SK-N-SH (cell line): ENCODE data around the gene TOM1L1. TPM values are rescaled to one million over a fixed set of nuclear protein-coding genes. Genes with fewer than 3 reads are reported as not detected.

ENCODE experiments used
- CTCF ChIA-PET: fragments of 300-600, 350-600 bp; formaldehyde crosslinking; extraction: SDS; loops from one replicate; lab custom pipeline; 2021; lab: Yijun Ruan, JAX
- POLR2A ChIA-PET: fragments of 350-600 bp; sonication (Branson Sonifier 250); formaldehyde crosslinking; extraction: SDS; loops from one replicate; lab custom pipeline; 2020; ENCODE audit warnings: antibody characterized with exemption, inconsistent platforms; lab: Yijun Ruan, JAX
- DNase-seq: peaks from one replicate; pipeline ENCODE4 v3.0.0; 2012
- H2AFZ ChIP-seq: fragments of 200-600 bp; sonication (generic); 2 replicates; pipeline ENCODE4 v1.8.1; 2016; ENCODE audit warnings: antibody characterized with exemption, mild to moderate bottlenecking, low read depth
- H3F3A ChIP-seq: fragments of 200-600 bp; sonication (generic); replicated peaks from 2 replicates; pipeline ENCODE3; 2016; ENCODE audit warnings: antibody characterized with exemption, mild to moderate bottlenecking; ENCODE audit not compliant: insufficient read depth
- H3K27ac ChIP-seq, 2 experiments: fragments of 200-500 bp in 1 of 2; fragments of 200-600 bp in 1 of 2; sonication (Bioruptor generic) in 1 of 2; sonication (generic), shearing (Covaris generic) in 1 of 2; 2 replicates each; pipeline versions ENCODE4 v1.5.1 to v1.6.1; 2014 to 2016; ENCODE audit warnings: low read depth in 2 of 2, inconsistent platforms in 1 of 2, low read length in 1 of 2, mild to moderate bottlenecking in 1 of 2, mixed read lengths in 1 of 2
- H3K27me3 ChIP-seq: fragments of 200-600 bp; sonication (generic), shearing (Covaris generic); 2 replicates; pipeline ENCODE4 v1.6.1; 2016; ENCODE audit warnings: mixed run types; ENCODE audit not compliant: insufficient read depth
- H3K36me3 ChIP-seq, 2 experiments: fragments of 200-500 bp in 1 of 2; fragments of 200-600 bp in 1 of 2; sonication (Bioruptor generic) in 1 of 2; sonication (generic) in 1 of 2; replicated peaks in 1 of 2; 2 replicates each; pipeline versions ENCODE3 to v1.5.1; 2014 to 2016; ENCODE audit warnings: low read length in 1 of 2, mild to moderate bottlenecking in 1 of 2; ENCODE audit not compliant: insufficient read depth in 2 of 2, control insufficient read depth in 1 of 2
- H3K4me1 ChIP-seq, 2 experiments: fragments of 200-500 bp in 1 of 2; fragments of 200-600 bp in 1 of 2; sonication (Bioruptor generic) in 1 of 2; sonication (generic), shearing (Covaris generic) in 1 of 2; 2 replicates each; pipeline versions ENCODE4 v1.5.1 to v1.6.1; 2014 to 2016; ENCODE audit warnings: low read depth in 1 of 2, low read length in 1 of 2, mixed run types in 1 of 2; ENCODE audit not compliant: insufficient read depth in 2 of 2, control insufficient read depth in 1 of 2
- H3K4me2 ChIP-seq: fragments of 200-600 bp; sonication (generic), shearing (Covaris generic); 2 replicates; pipeline ENCODE4 v1.6.1; 2017; ENCODE audit warnings: mixed run types
- H3K4me3 ChIP-seq, 2 experiments: fragments of 200-500 bp in 1 of 2; fragments of 200-600 bp in 1 of 2; sonication (Bioruptor generic) in 1 of 2; sonication (generic), shearing (Covaris generic) in 1 of 2; 2 replicates each; pipeline versions ENCODE4 v1.5.1 to v1.8.1; 2014 to 2016; ENCODE audit warnings: low read depth in 2 of 2, inconsistent platforms in 1 of 2, low read length in 1 of 2, mild to moderate bottlenecking in 1 of 2, mixed read lengths in 1 of 2, moderate library complexity in 1 of 2
- H3K79me2 ChIP-seq: fragments of 200-600 bp; sonication (generic); 2 replicates; pipeline ENCODE4 v1.8.1; 2017; ENCODE audit warnings: mild to moderate bottlenecking; ENCODE audit not compliant: insufficient read depth
- H3K9ac ChIP-seq: fragments of 200-600 bp; sonication (generic); 2 replicates; pipeline ENCODE4 v1.6.1; 2017; ENCODE audit warnings: mixed run types
- H3K9me2 ChIP-seq: fragments of 200-600 bp; sonication (generic); 2 replicates; pipeline ENCODE4 v1.6.1; 2017; ENCODE audit warnings: mixed run types
- H3K9me3 ChIP-seq: fragments of 200-600 bp; sonication (generic); 2 replicates; pipeline ENCODE4 v1.6.1; 2017; ENCODE audit warnings: mixed run types, mild to moderate bottlenecking, moderate library complexity
- H4K20me1 ChIP-seq: fragments of 200-600 bp; sonication (generic); 2 replicates; pipeline ENCODE4 v1.6.1; 2017; ENCODE audit warnings: mild to moderate bottlenecking, mixed run types; ENCODE audit not compliant: insufficient read depth
- CHD2 ChIP-seq: fragments of 150-350 bp; IDR thresholded peaks from 2 replicates; pipeline ENCODE4 v1.6.1; 2018; ENCODE audit warnings: low read length; ENCODE audit not compliant: partially characterized antibody
- EP300 ChIP-seq, 2 experiments: IDR thresholded peaks; 2 replicates each; pipeline versions ENCODE4 v1.4.0 to v1.6.1; 2012; ENCODE audit warnings: borderline replicate concordance in 1 of 2, low read depth in 1 of 2, low read length in 1 of 2
- EZH2phosphoT487 ChIP-seq: fragments of 200-600 bp; sonication (generic); IDR thresholded peaks from 2 replicates; pipeline ENCODE4 v1.6.1; 2017; ENCODE audit warnings: low read depth, mixed run types, mild to moderate bottlenecking, antibody characterized with exemption, moderate library complexity, borderline replicate concordance
- FOXJ3 ChIP-seq: sonication (generic); formaldehyde crosslinking; IDR thresholded peaks from 2 replicates; pipeline ENCODE4 v1.5.1; 2020; ENCODE audit warnings: mild to moderate bottlenecking, missing genetic modification reagents
- GABPA ChIP-seq: IDR thresholded peaks from 2 replicates; pipeline ENCODE4 v1.4.0; 2012; ENCODE audit warnings: low read depth, mild to moderate bottlenecking
- GATA2 ChIP-seq: sonication (generic); formaldehyde crosslinking; IDR thresholded peaks from 2 replicates; pipeline ENCODE4 v1.5.0; 2020; ENCODE audit warnings: mild to moderate bottlenecking, missing genetic modification reagents
- MEF2A ChIP-seq: IDR thresholded peaks from 2 replicates; pipeline ENCODE4 v1.4.0; 2012; ENCODE audit warnings: low read depth, borderline replicate concordance
- MXI1 ChIP-seq: IDR thresholded peaks from 2 replicates; pipeline ENCODE4 v1.6.1; 2012; ENCODE audit warnings: mild to moderate bottlenecking, low read depth, low read length, improper control_type of control experiment
- PBX3 ChIP-seq: IDR thresholded peaks from 2 replicates; pipeline ENCODE4; 2012
- RCOR1 ChIP-seq: fragments of 150-350 bp; IDR thresholded peaks from 2 replicates; pipeline ENCODE4 v1.6.1; 2017; ENCODE audit warnings: antibody characterized with exemption, low read length
- SIN3A ChIP-seq: IDR thresholded peaks from 2 replicates; pipeline ENCODE4 v1.6.1; 2012; ENCODE audit warnings: low read depth, mild to moderate bottlenecking, low read length, moderate library complexity, borderline replicate concordance
- SMC3 ChIP-seq: IDR thresholded peaks from 2 replicates; pipeline ENCODE4 v1.6.1; 2012; ENCODE audit warnings: low read depth, low read length, improper control_type of control experiment
- TCF12 ChIP-seq: IDR thresholded peaks from 2 replicates; pipeline ENCODE4 v1.4.0; 2012
- USF1 ChIP-seq: IDR thresholded peaks from 2 replicates; pipeline ENCODE4 v1.4.0; 2012; ENCODE audit warnings: low read depth, borderline replicate concordance
- WGBS: methylation state at CpG from one replicate; pipeline ENCODE4 v1.1.6; 2017; ENCODE audit warnings: low lambda C conversion rate; 5-methylcytosine and 5-hydroxymethylcytosine counted together
- polyA plus RNA-seq, 3 experiments: library from polyadenylated mRNA; depleted of rRNA; stranded (reverse); fragments of >200 nt; gene quantifications; 2 replicates each; pipeline ENCODE4 v1.2.3, GENCODE V29; 2012

The TOM1L1 gene
- polyA plus RNA-seq, 1 of the 3 experiments (the other 2 are of a cell fraction) = 46.5 TPM

- WGBS = 49% methylated on average over 5 of the region's 5 CpGs
- peaks cover 4% of the 10 kb centered on the region for H3F3A ChIP-seq
- H3K27ac ChIP-seq = no peak overlapping the region
- no peak overlapping the region for H2AFZ ChIP-seq
- TF ChIP-seq EZH2phosphoT487 (no peak), RCOR1 (peak; percentile 86; the same call in 1 of the 2 replicates)
- ChIA-PET CTCF (interaction anchor here (1.1 to 3.0 kb wide), 7 partner anchors 10 to 476 kb away, joined by 3 to 16 read pairs (median 5); no protein-coding TSS in a partner anchor), POLR2A (no interaction called here)
- peaks cover 21 to 26% of the 10 kb centered on the region in 2 experiments for H3K36me3 ChIP-seq
- no peak overlapping the region for H3K9ac ChIP-seq
- no peaks in the 10 kb centered on the region for H4K20me1 ChIP-seq
- no peak overlapping the region for H3K4me3 ChIP-seq
- H3K4me2 ChIP-seq = no peak overlapping the region
- H3K4me1 ChIP-seq = peaks cover 0 to 34% of the 10 kb centered on the region in 2 experiments; a peak in 2 of 4 replicates
- peaks cover 13% of the 10 kb centered on the region for H3K79me2 ChIP-seq
- no peaks in the 10 kb centered on the region for H3K9me3 ChIP-seq
- DNase-seq = peak; percentile 31
- no peaks in the 10 kb centered on the region for H3K27me3 ChIP-seq
- no peaks in the 10 kb centered on the region for H3K9me2 ChIP-seq
Observed at GRCh38 chr17:54902611-54903010, 2.0 kb downstream of the TOM1L1 start.

- Histone ChIP-seq H2AFZ (no peak overlapping the region), H3K4me3 (no peak overlapping the region), H3K79me2 (peaks cover 13% of the 10 kb centered on the region), H3K9ac (no peak overlapping the region), H3F3A (peaks cover 4% of the 10 kb centered on the region), H3K9me2 (no peaks in the 10 kb centered on the region), H3K4me1 (peaks cover 0 to 34% of the 10 kb centered on the region in 2 experiments; a peak in 2 of 4 replicates), H3K4me2 (no peak overlapping the region), H3K36me3 (peaks cover 25 to 33% of the 10 kb centered on the region in 2 experiments), H3K27ac (no peak overlapping the region), H3K27me3 (no peaks in the 10 kb centered on the region), H4K20me1 (no peaks in the 10 kb centered on the region), H3K9me3 (no peaks in the 10 kb centered on the region)
- ChIA-PET POLR2A (interaction anchor here (1.0 kb wide), 1 partner anchor 66 kb away, joined by 3 read pairs; no protein-coding TSS in a partner anchor), CTCF (interaction anchor here (0.6 to 3.0 kb wide), 9 partner anchors 9 to 477 kb away, joined by 3 to 16 read pairs (median 3); no protein-coding TSS in a partner anchor)
- TF ChIP-seq MEF2A (no peak), SMC3 (no peak), RCOR1 (peak; percentile 78), USF1 (no peak), MXI1 (0 out of 2 replicates have a peak, but pooled peaks have one; percentile 51), FOXJ3 (CRISPR knock-in tag) (peak; percentile 16; the same call in 1 of the 2 replicates), PBX3 (no peak), TCF12 (no peak), GATA2 (CRISPR knock-in tag) (peak; percentile 41; the same call in 1 of the 2 replicates), GABPA (no peak), EP300 (IDR thresholded peaks at IDR 0.05; ENCODE audit: borderline replicate concordance in 1 of 2, low read depth in 1 of 2, low read length in 1 of 2) (peak in 1 of 2 experiments; percentile 78; a peak in 2 of 4 replicates), EZH2phosphoT487 (no peak), SIN3A (no peak), CHD2 (peak; percentile 70)
- 77% methylated on average over 1 of the region's 1 CpG for WGBS
- peak; percentile 72 for DNase-seq
Observed at GRCh38 chr17:54903375-54903774, 2.7 kb downstream of the TOM1L1 start.
